GM19438 (cell line): ENCODE data around the gene TRMT2A.

Experiments used
- ATAC-seq: cut with Tn5 transposase; IDR thresholded peaks from one replicate; pipeline ENCODE4 v1.9.1; 2021; ENCODE audit warnings: low read depth; ENCODE audit not compliant: unreplicated experiment

The TRMT2A gene

DNA sequence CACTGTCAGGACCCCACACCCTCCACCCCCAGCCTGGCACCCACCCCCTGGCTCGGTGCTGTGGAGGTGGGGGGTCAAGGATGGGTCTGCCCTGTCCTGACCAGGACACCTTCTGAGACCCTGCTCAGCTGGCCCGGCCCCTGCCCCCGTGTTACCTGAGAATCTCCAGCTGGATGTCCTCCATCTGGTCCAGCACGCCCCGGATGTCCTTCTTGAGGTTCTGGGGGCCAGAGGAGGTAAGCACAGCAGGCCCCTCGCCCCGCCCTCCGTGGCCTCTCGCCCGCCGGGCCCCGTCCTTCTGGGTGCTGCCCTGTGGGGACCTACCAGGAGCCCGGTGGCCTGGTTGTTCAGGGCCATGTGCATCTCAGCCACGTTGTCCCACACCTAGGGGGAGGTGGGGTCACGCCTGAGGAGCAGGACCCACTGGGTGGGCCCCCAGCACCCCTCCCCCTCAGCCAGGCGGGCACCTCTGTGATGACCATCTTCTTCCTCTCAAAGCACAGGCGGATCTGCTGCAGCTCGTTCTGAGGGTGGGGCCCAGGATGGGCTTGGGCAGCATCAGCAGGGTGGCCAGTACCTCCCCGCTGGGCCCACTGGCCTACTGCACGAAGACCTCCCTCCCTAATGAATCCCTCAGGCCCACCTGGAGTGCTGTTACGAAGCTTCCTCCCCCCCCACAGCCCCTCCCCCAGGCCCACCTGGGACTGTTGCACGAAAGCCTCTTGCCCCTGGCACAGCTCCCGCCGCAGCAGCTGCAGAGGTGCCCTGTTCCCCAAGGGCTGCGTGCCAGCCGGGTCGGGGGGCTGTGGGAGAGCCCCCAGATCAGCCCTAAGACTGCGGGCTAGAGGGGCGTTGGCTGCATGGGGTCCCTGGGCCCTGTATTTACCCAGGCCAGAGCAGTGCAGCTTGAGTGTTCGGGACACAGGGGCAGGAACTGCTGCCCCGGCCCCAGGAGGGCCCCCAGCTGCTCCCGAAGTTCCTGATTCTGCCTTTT, 32.5 kb upstream of the TRMT2A start:
- no peak for ATAC-seq

DNA sequence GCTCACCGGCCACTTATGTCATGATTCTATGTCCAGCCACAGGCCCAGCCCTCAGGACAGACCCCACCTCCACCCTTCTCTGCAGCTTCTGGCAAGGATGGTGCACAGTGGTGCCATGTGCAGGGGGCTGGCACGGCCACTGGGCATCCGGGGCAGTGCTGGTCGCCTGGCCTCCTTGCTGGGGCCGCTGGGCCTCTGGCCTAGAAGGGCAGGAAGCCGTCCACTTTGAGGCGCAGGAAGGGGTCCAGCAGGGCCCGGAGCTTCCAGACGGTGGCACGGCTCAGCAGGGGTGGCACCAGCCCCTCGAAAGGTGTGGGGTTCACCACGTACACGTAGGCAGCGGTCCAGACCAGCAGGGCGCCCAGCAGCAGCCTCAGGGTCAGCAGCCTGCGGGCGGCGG, 31.4 kb upstream of the TRMT2A start:
- no peak for ATAC-seq

DNA sequence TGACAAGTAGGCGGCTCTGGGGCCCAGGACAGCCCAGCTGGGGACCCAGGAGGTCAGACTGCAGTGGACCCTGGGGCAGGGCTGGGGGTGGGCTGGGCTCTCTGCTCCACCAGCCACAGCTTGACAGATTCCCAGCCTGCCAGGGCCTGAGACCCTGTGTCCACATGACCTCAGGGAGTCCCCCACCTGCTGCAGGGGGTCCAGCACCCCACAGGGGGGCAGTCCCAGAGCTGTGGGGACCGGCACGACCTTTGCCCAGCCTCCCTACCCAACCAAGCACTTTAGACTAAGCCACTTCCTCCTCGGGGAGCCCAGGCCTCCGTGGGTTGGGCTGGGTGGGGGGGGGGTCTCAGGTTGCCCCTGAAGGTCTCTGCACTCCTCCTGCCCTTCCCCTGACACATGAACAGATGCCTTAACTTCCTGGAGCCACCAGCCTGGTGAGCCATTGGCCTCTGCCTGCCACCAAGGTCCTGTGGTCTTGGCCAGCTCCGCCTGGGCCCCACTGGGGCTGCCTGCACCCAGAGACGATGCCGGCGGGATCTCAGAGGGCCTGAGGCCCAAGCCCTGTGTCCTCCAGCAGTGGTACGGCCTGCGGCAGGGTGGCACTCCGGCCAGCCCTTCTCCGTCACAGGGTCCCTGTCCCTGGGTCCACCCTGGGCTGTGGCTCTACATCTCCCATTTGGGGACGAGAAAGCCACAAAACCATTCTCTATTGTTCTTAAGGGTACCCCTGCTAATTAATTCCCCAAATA, 30.4 kb upstream of the TRMT2A start:
- ATAC-seq = no peak

DNA sequence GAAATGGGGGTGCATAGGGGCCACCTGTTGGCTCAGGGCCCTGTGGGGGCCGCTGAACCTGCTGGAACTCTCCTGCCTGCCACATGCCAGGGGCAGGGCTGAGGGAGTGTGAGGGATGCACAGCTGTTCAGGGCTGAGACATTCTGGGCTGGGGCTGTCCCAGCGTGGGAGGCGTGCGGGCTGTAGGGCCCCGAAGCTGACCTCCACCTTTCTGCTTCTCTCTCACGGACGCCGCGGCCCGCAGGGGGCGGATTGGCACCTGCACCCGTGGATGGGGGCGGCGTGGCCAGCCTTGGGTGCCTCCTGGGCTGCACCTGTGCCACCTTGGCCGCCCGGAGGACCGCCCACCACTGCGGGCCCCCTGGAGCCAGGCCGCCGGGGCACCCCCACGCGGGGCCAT, 29.8 kb upstream of the TRMT2A start:
- no peak for ATAC-seq

DNA sequence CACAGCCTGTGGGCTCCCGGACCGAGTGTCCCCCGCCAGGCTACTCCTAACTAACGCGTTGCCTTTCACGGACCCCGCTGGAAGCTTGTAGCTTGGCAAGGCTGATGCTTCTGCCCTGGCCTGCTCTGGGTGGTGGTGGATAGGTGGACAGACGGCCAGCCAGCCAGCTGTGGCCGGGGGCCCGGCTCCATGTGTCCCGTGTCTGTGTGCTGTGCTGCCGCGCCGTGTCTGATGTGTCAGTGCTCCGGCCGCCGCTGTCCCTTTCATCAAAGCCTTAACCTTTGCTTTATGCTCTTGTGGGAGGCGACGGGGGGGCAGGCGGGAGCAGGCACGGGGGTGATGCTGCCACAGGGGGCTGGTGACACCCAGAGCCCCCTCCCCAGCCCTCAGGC, 28.8 kb upstream of the TRMT2A start:
- no peak for ATAC-seq

DNA sequence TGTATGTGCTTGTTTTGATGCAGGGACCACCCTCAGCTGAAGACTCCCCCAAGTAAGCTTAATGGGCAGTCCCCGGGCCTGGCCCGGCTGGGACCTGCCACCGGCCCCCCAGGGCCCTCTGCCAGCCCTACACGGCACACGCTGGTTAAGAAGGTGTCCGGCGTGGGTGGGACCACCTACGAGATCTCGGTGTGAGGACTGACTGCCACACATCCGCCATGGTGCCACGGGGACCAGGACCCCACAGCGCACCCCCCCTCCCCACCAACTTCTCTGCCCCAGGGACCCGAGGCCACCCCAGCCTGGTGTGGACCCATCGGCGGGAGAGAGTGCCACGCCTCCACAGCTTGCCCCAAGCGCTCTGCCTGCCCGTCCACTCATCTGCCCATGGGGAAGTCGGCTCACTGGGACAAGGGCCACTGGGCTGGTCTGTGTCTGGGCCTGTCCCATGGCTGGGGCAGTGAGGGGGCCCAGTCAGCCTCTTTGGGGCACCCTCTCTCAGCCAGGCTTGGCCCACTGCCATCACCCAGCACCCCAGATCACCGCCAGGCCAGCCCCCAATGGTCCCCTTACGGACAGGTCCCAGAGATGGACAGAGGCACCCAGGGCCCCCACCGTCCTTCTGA, 28.3 kb upstream of the TRMT2A start:
- no peak for ATAC-seq

DNA sequence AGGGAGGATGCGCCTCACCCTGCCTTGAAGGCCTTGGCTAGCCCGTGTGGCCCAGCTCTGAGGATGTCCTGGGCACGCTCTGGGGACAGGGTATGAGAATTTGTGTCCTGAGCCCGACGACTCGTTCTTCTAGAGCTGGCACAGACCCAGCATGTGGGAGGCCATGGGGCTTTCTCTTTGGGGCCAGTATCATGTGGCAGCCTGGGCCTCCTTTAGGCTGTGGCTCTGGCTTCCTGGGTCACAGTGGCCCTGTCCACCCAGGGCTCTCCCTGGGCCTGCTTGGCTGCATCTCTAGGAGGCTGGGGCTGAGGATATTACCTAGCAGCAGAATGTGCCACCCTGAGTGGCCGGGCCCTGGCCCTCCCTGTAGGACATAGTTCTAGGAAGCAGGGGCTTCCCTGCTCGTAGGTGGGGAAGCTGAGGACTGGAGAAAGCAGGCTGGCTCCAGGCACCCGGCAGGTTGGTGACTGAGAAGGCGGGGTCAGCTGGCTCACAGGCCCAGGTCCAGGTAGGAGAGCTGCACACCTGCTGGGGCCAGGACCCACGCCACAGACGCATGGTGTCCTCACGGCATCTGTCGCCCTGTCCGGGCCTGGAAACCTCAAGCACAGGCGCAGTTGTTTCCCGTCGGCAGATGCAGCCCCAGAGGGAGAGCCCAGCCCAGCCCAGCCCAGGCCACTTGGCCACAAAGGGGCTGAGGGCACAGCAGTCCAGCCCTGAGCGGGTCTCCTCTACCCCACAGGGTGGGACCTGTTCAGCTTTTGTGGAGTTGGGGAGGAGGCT, 27.0 kb upstream of the TRMT2A start:
- no peak for ATAC-seq

DNA sequence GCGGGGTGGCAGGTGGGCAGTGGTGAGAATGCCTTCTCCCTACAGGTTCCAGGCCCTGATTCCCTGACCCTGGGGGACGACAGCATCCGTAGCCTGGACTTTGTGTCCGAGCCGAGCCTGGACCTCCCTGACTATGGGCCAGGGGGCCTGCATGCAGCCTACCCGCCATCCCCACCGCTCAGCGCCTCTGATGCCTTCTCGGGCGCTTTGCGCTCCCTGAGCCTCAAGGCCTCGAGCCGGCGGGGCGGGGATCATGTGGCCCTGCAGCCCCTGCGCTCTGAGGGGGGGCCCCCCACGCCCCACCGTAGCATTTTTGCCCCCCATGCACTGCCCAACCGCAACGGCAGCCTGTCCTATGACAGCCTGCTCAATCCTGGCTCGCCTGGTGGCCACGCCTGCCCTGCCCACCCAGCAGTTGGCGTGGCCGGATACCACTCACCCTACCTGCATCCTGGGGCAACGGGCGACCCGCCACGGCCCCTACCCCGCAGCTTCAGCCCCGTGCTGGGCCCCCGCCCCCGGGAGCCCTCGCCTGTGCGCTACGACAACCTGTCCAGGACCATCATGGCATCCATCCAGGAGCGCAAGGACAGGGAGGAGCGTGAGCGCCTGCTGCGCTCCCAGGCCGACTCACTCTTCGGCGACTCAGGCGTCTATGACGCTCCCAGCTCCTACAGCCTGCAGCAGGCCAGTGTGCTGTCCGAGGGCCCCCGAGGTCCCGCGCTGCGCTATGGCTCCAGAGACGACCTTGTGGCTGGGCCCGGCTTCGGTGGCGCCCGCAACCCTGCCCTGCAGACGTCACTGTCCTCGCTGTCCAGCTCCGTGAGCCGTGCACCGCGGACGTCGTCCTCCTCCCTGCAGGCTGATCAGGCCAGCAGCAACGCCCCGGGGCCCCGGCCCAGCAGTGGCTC, 25.9 kb upstream of the TRMT2A start:
- ATAC-seq = no peak

DNA sequence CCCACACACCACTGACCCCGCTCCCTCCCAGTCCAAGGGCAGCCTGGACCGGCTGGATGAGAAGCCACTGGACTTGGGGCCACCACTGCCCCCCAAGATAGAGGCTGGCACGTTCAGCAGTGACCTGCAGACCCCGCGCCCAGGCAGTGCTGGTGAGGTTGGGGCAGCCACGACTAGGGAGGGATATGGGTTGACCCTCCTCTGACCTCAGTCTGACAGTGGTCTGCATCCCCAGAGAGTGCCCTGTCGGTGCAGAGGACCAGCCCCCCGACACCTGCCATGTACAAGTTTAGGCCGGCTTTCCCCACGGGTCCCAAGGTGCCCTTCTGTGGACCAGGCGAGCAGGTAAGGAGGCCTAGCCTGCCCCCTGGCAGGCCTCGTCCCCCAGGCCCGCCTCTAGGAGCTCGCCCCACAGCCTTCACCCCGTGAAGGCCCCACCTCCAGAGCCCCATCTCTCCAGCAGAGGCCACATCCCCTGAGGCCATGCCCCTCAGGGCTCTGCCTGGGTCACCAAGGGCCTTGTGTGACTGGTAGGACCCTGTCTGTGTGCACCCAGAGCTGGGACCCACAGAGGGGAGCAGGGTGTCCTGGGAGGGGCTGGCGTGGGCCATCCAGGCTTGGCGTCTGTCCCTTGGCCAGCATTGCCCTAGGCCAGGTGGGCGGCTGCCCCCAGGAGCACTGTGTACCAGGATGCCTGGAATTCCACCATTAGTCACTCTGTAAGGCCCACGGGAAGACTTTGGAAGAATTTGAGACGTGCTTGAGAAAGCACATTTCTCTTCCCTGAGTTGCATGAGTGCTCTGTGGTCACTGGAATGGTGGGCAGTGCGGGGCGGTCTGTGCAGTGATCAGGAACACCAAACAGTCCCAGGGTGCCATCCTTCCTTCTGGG, 24.4 kb upstream of the TRMT2A start:
- ATAC-seq = no peak

DNA sequence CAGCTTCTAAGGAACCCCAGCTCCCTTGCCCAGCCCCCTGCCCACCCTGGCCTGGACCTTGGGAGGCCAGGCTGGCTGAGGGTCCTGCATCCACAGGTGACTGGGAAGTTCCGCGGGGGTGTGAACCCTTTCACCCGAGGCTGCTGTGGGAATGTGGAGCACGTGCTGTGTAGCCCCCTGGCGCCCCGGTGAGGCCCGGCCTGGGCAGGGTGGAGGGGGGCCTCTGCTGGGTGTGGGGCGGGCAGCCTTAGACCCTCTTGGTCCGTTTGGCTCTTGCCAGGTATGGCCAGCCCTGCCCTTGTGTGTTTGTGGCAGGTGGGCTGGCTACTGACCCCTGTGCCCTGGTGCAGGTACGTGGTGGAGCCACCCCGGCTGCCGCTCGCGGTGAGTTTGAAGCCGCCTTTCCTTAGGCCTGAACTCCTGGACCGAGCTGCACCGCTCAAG, 23.5 kb upstream of the TRMT2A start:
- ATAC-seq = no peak

DNA sequence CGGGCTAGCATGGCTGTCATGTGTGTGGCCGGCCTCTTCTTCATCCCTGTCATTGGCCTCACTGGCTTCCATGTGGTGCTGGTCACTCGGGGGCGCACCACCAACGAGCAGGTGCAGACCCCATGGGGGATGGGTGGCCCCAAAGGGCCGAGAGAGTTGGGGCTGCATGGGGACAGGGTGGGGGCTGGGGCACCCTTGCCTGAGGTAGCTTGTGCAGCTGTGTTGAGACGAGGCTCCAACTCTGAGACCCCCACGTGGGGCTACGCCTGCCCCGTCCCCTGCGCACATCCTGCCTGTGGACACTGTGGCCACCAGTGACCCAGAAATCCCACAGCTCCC, 23.1 kb upstream of the TRMT2A start:
- no peak for ATAC-seq

DNA sequence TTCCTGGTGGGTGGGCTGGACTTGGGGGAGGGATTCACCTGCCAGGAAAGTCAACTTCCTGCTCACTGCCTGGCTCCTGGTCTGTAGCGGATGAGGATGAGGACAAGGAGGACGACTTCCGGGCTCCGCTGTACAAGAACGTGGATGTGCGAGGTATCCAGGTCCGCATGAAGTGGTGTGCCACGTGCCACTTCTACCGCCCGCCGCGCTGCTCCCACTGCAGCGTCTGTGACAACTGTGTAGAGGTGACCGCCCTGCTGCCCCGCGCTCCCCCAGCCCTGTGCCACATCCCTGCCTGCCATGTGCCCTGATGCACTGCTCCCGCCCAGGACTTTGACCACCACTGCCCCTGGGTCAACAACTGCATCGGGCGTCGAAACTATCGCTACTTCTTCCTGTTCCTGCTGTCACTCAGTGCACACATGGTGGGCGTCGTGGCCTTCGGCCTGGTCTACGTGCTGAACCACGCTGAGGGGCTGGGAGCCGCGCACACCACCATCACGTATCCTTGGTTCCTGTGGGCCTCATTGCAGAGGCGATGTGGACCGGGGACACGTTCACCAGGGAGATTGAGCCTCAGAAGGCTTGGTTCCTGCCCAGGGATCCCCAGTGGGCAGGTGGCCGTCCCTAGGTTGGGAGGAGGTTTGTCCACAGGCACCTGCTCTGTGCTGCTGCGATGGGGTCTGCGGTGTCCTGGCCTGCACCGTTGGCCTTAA, 22.5 kb upstream of the TRMT2A start:
- ATAC-seq = no peak

DNA sequence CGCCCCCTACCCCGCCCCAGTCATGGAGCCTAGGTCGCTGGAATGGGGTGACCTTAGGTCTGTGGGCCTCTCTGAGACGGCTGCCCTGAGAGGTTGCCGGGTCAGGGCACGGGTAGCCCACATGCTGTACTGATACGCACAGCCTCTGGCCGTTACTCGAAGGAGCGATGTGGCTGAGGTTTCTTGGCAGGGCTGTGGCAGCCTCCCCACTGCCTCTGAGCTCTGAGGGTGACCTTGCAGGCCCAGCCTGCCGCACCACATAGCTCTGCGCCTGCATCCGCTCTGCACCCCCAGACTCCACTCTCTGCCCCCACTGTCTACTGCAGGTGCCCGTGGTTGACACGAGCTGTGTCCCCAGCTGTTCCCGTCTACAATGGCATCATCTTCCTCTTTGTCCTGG, 21.8 kb upstream of the TRMT2A start:
- ATAC-seq = no peak

DNA sequence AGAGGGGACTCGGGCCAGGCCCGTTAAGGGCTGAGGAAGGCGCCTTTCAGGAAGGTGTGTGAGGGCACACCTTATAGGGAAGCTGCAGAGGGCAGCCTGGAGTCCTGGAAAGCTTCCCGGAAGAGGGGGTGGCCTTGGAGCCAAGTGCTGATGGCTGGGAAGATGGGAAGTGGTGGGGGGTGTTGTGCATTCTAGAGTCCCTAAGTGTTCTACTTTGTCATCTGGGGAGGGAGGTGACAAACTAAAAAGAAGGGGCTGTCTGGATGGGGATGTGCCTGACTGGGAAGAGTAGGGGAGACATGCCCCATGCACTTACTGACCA, 21.4 kb upstream of the TRMT2A start:
- ATAC-seq = no peak

DNA sequence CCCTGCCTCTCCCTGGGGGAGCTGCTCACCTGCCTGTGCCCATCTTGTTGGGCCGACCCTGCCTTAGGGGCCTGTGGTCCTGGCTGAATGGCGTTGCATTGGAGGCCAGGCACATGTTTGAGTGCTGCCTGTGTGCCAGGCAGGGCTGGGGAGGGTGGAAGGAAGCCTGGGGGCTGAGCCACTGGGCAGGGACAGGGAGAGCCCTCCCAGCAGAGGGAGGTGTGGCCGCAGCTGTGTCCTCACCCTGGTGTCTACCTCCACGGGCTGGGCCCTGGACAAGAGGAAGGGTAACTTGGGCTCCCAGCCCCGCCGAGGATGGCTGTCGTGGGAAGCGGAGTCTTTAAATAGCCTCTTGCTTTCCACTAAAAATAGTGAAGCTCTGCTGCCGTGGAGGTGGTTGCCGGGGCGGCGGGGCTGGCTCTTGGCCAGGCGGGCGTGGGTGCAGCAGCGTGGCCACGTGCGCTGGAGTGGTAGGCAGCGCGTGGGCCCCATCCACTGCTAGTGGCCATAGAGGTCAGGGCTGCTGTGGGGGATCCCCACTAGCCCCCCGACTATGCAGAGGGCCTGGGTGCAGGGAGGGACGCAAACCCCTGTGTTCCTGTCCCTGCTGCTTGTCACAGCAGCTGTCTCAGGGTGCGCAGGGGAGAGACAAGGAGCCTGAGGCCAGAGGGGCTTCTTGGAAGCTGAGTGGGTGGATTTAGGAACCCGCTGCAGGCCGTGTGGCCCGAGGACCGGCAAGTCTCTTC, 20.8 kb upstream of the TRMT2A start:
- ATAC-seq = no peak

DNA sequence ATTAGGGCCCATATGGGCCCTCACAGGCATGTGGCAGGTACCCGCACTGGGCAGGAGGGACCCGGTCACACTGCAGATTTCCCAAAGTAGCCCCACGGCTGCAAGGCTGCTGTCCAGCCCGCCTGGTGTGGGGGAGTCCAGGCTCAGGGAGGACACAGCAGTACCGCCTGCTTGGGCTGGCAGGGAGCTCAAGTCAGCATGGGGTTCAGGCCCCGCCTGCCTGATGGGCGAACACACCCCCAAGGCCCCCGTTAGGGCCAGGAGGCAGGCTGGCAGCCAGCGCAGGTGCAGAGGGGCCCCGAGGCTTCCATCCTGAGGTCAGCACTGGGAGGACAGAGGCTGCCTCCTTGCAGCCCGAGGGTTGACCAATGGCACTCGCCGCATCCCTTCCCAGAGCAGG, 20.1 kb upstream of the TRMT2A start:
- no peak for ATAC-seq

DNA sequence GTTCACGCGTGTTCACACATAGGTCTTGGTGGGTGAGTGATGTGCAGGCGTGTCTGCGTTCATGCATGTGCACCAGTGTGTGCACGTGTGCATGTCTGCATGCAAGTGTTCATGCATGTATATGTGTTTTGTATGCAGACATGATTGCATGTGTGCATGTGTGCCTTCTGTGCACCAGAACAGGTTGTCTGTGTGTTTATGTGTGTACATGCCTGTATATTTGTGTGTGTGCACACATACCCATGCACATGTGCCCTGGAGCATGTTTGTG, 19.5 kb upstream of the TRMT2A start:
- ATAC-seq = no peak
